Ramos (cell line): ENCODE data around the gene GLRA3.

Experiments
- in situ Hi-C: fragments of 300-500 bp; cut with MboI; formaldehyde crosslinking; loops from one replicate; pipeline ENCODE4 v1.14.3; 2022; ENCODE audit warnings: low sequenced_read_pairs; ENCODE audit not compliant: unreplicated experiment

Gene GLRA3

GRCh38 chr4:174828845-174829701 lies at the start of gene GLRA3:
Gene GLRA3 (minus strand): TSS chr4:174829247. CDS start chr4:174828811, 436 bp downstream.
- in situ Hi-C loops, result no loop called here

- in situ Hi-C loops, result loop anchor here (10.0 kb wide), 1 partner anchor 380 kb away; no protein-coding TSS in a partner anchor
These were observed 45.9 kb upstream of the GLRA3 start for GRCh38 chr4:174874898-174875297.

GRCh38 chr4:174873931-174874330 lies 44.9 kb upstream of the GLRA3 start:
- in situ Hi-C loops, result loop anchor here (10.0 kb wide), 1 partner anchor 381 kb away; no protein-coding TSS in a partner anchor

- in situ Hi-C loops, result loop anchor here (10.0 kb wide), 1 partner anchor 382 kb away; no protein-coding TSS in a partner anchor
These were observed 44.1 kb upstream of the GLRA3 start for GRCh38 chr4:174873146-174873545.

GRCh38 chr4:174871407-174871806 lies 42.4 kb upstream of the GLRA3 start:
- in situ Hi-C loops, result loop anchor here (10.0 kb wide), 1 partner anchor 383 kb away; no protein-coding TSS in a partner anchor

- in situ Hi-C loops, result loop anchor here (10.0 kb wide), 1 partner anchor 384 kb away; no protein-coding TSS in a partner anchor
These were observed 41.3 kb upstream of the GLRA3 start for GRCh38 chr4:174870311-174870710.

GRCh38 chr4:174869339-174869738 lies 40.3 kb upstream of the GLRA3 start:
- in situ Hi-C loops, result no loop called here

- in situ Hi-C loops, result no loop called here
These were observed 38.9 kb upstream of the GLRA3 start for GRCh38 chr4:174867903-174868302.

GRCh38 chr4:174865418-174865985 lies 36.5 kb upstream of the GLRA3 start:
- in situ Hi-C loops, result no loop called here

- in situ Hi-C loops, result no loop called here
These were observed 35.0 kb upstream of the GLRA3 start for GRCh38 chr4:174864031-174864430.

GRCh38 chr4:174860588-174860987 lies 31.5 kb upstream of the GLRA3 start:
- in situ Hi-C loops, result no loop called here

GRCh38 chr4:174859904-174860303 lies 30.9 kb upstream of the GLRA3 start:
- in situ Hi-C loops, result no loop called here

GRCh38 chr4:174856926-174857800 lies 28.1 kb upstream of the GLRA3 start:
- in situ Hi-C loops, result no loop called here

- in situ Hi-C loops, result no loop called here
These were observed 26.0 kb upstream of the GLRA3 start for GRCh38 chr4:174855050-174855449.

- in situ Hi-C loops, result no loop called here
These were observed 24.6 kb upstream of the GLRA3 start for GRCh38 chr4:174853629-174854028.

- in situ Hi-C loops, result no loop called here
These were observed 19.5 kb upstream of the GLRA3 start for GRCh38 chr4:174848596-174848995.

- in situ Hi-C loops, result no loop called here
These were observed 18.9 kb upstream of the GLRA3 start for GRCh38 chr4:174847801-174848427.

- in situ Hi-C loops, result no loop called here
These were observed 6.5 kb upstream of the GLRA3 start for GRCh38 chr4:174835536-174835935.

GRCh38 chr4:174834477-174834876 lies 5.4 kb upstream of the GLRA3 start:
- in situ Hi-C loops, result no loop called here

- in situ Hi-C loops, result no loop called here
These were observed 2.4 kb downstream of the GLRA3 start for GRCh38 chr4:174826660-174827059.
